Amygdala (tissue), 56 donors: ENCODE data around the gene OR2M2.

Source experiments
- DNase-seq, 56 donors: peaks; one replicate each; lab custom pipeline; 2025; lab: John Stamatoyannopoulos, UW

OR2M2 gene

GRCh38 chr1:248174521-248174920 lies at the start of gene OR2M2:
OR2M2 (plus strand) TSS chr1:248174821; CDS start chr1:248179986, 5,165 bp downstream.
- no peak for DNase-seq

DNA sequence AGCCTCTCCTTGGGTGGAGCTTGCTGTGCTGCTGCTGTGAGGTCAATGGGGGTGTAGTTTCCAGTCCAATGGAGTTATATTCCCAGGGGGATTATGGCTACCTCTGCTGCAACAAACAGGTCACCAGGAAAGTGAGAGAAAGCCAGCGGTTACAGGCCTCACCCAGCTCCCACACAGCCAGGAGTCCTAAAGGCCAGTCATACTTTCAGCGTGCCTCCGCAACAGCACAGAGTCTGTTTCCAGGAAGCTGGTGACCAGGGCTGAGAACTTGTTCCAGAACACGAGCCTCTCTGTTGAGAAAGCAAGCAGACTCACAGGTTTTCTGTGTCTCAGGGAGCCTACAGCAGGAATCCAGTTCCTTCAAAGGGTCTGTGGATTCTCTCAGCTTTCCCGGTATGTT lies 47.0 kb upstream of the OR2M2 start:
- DNase-seq, result no peak

DNA sequence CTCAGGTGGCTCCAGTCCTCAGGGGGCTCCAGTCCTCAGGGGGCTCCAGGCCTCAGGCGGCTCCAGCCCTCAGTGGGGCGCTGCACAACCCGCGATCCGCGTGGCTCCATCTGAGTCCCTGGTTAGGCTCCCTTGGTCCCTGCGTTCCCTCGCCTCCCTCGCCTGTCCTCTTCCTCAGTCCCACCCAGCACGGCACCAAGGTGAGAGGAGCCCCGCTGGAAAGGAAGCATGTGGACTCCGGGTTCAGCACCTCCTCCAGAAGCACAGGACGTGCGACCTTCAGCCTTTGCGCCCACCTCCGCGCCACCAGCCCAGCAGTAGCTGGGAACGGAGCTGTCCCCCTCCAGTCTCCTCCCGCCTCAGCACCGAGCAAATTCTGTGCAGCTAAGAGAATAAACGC lies 37.8 kb upstream of the OR2M2 start:
- no peak for DNase-seq

DNA sequence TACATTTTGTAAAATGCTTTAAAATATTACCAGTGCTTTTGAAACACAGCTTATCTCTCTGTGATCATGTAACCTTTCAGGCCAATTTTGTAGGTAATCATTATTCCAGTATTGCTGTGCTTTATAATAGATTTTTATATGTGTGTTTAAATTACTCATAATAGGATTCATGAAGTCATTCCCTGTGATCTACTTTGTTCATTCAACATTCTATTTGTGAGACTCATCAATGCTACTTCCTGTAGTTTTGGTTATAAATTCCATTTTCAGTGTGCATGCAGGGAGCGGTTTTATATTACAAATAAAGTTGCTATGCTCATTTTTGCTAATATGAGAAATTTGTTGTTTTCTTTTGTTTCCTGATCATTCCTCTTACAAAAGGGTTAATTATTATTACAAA lies 33.8 kb upstream of the OR2M2 start:
- no peak for DNase-seq

- no peak for DNase-seq
Observed at GRCh38 chr1:248143311-248143710, 31.3 kb upstream of the OR2M2 start.

DNA sequence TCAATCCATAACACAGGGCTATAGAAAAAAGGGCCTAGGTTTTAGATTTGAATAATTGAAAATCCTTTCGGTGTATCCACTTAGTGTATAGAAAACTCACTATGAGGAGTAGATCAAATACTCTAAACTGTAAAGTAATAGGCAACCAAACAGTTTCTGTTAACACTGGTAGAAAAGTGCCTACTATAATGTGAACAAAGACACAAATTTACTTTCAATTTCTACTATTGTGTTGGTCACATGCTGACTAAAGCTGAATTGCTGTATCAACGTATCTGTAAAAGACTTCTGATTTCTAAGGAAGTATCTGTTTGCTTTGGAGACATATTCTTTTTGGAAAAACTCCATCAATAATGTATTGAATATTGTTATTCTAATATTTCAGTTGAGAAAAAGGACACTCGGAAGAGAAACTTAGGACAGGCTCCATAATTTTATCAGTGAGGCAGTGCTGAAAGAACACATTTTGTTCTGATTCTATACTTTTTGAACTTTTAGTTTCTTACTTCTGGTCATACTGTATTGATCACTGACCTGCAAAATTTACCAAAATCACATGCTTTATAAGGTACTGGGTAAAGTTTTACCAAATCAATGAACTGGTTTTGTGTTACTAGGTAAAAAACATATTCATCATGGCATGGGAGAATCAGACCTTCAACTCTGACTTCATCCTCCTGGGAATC lies 30.0 kb upstream of the OR2M2 start, which contains the start of gene OR2M5:
TSS of gene OR2M5 (plus strand) at position 636 of the 686 bp plus-strand sequence. CDS start at position 636, 0 bp downstream.
- DNase-seq, result no peak

- DNase-seq, result no peak
Observed at GRCh38 chr1:248152056-248152827, 22.4 kb upstream of the OR2M2 start.

GRCh38 chr1:248155927-248156326 lies 18.7 kb upstream of the OR2M2 start:
- no peak for DNase-seq

DNA sequence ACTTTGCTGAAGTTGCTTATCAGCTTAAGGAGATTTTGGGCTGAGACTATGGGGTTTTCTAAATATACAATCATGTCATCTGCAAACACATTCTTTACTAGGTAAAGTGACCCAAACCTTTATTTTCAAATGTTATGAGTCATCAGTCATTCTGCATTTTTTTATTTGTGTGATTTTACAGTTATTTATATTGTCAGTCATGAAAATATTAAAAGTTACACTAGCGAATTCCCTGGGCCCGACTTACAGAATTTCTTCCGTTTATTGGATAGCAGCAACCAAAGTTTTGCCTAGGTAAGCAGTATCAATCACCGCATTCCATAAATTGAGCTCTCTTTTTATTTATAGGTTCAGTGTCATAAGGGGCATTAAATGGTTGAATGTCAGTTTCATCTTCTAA lies 15.9 kb upstream of the OR2M2 start:
- no peak for DNase-seq

GRCh38 chr1:248164031-248164430 lies 10.6 kb upstream of the OR2M2 start:
- no peak for DNase-seq

- no peak for DNase-seq
Observed at GRCh38 chr1:248165186-248165585, 9.4 kb upstream of the OR2M2 start.

GRCh38 chr1:248183996-248184395 lies 9.4 kb downstream of the OR2M2 start:
- DNase-seq, result no peak

GRCh38 chr1:248187363-248187762 lies 12.7 kb downstream of the OR2M2 start:
- DNase-seq, result no peak

DNA sequence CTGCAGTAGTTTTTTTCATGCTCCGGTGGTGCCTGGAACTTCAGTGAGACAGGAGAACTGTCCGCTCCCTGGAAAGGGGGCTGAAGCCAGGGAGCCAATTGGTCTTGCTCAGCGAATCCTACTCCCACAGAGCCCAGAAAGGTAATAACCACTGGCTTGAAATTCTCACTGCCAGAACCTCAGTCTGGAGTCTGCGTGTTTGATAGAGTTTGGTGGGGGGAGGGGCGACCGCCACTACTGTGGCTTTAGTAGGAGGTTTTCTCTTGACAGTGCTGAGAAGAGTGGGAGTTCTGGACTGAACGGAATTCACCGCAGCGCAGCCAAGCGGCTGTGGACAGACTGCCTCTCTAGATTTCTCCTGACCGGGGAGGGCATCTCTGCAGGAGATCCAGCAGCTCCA lies 14.4 kb downstream of the OR2M2 start:
- DNase-seq, result no peak

GRCh38 chr1:248194117-248194516 lies 19.5 kb downstream of the OR2M2 start:
- no peak for DNase-seq

DNA sequence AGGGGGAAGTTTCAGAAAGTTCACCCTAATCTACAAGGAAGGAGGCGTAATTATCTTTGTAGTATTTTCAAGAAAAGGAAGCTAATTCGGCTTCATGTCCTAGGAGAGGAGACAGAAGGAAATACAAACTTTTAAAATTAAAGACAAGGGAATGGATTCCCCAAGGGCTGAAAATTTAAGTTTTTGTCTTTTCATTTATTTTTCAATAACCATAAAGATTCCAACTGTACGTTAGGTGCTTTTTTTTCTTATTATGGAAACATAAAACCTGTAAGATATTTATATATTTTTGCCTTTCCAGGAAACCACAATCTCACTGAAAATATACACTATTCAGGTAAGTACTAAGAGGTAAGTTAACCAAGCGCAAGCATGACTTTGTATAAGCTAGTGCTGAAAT lies 22.3 kb downstream of the OR2M2 start, which contains the start of gene OR2M3:
TSS of gene OR2M3 (plus strand) at position 301 of the 400 bp plus-strand sequence. CDS start 5,803 bp downstream, outside the sequence.
- no peak for DNase-seq

- DNase-seq, result no peak
Observed at GRCh38 chr1:248215880-248216279, 41.3 kb downstream of the OR2M2 start.

DNA sequence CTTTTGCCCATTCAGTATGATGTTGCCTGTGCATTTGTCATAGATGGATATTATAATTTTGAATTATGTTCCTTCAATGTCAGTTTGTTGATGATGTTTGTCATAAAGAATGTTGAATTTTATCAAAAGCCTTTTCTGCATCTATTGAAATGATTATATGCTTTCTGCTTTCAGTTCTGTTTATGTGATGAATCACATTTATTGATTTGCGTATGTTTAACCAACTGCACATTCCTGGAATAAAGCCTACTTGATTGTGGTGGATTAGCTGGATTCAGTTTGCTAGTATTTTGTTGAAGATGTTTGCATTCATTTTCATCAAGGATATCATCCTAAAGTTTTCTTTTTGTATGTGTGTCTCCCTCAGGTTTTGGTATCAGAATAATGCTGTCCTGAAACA lies 50.9 kb downstream of the OR2M2 start:
- DNase-seq, result no peak

GRCh38 chr1:248229360-248229908 lies 54.8 kb downstream of the OR2M2 start:
- no peak for DNase-seq
